Thymus (tissue), 11 donors: ENCODE data around the gene PTPN9. TPM values are rescaled to one million over a fixed set of nuclear protein-coding genes. Genes with fewer than 3 reads are reported as not detected.
"Not testable (repeated sequence)": the region's sequence is repeated elsewhere in the genome, so short reads cannot be mapped to it uniquely, and the experiment has no call there.

Experiments used
- DNase-seq, 9 donors: peaks; one replicate each; pipeline ENCODE4 v3.0.0-alpha.2; 2013; ENCODE audit warnings: low spot score in 9 of 9, low read depth in 6 of 9, missing footprints in 1 of 9
- H3K27ac ChIP-seq, 2 donors: one replicate each; pipeline ENCODE4 v1.5.1; 2013; ENCODE audit warnings: control low read depth in 1 of 2, low read depth in 1 of 2, low read length in 1 of 2, mild to moderate bottlenecking in 1 of 2, moderate library complexity in 1 of 2
- H3K27me3 ChIP-seq, 2 donors: one replicate each; pipeline ENCODE4 v1.5.1; 2013; ENCODE audit warnings: low read length in 1 of 2; ENCODE audit not compliant: control insufficient read depth in 2 of 2, insufficient read depth in 1 of 2
- H3K36me3 ChIP-seq, 2 donors: one replicate each; pipeline ENCODE4 v1.5.1; 2013; ENCODE audit warnings: low read length in 1 of 2, mild to moderate bottlenecking in 1 of 2, moderate library complexity in 1 of 2; ENCODE audit not compliant: control insufficient read depth in 2 of 2, insufficient read depth in 2 of 2
- H3K4me1 ChIP-seq, 2 donors: one replicate each; pipeline ENCODE4 v1.5.1; 2013; ENCODE audit warnings: low read length in 2 of 2; ENCODE audit not compliant: control insufficient read depth in 2 of 2, insufficient read depth in 2 of 2
- H3K4me3 ChIP-seq, 2 donors: one replicate each; pipeline ENCODE4 v1.5.1; 2013; ENCODE audit warnings: low read length in 2 of 2, control low read depth in 1 of 2, mild to moderate bottlenecking in 1 of 2
- H3K9me3 ChIP-seq, 2 donors: one replicate each; pipeline ENCODE4 v1.5.1; 2013; ENCODE audit warnings: low read length in 1 of 2, mild to moderate bottlenecking in 1 of 2; ENCODE audit not compliant: control insufficient read depth in 2 of 2, insufficient read depth in 1 of 2
- WGBS: extraction: QIAGEN DNeasy Blood & Tissue Kit; methylation state at CpG from one replicate; pipeline ENCODE4 v1.1.7; 2013; 5-methylcytosine and 5-hydroxymethylcytosine counted together
- polyA plus RNA-seq: library from polyadenylated mRNA; stranded (reverse); fragments of 200-250 nt; gene quantifications from one replicate; pipeline ENCODE4 v1.2.3, GENCODE V29; 2013
- total RNA-seq: library from RNA; stranded (reverse); fragments of 120-200 nt; gene quantifications from one replicate; pipeline ENCODE4 v1.2.4, GENCODE V29; 2013
- donor health status: healthy.

PTPN9 gene
- total and polyA plus RNA-seq, 2 donors: 12.1 to 12.3 TPM

GRCh38 chr15:75480463-75480862 lies 98.7 kb downstream of the PTPN9 start:
- H3K36me3 ChIP-seq: peaks cover 10 to 15% of the 10 kb centered on the region in 2 donors

DNA sequence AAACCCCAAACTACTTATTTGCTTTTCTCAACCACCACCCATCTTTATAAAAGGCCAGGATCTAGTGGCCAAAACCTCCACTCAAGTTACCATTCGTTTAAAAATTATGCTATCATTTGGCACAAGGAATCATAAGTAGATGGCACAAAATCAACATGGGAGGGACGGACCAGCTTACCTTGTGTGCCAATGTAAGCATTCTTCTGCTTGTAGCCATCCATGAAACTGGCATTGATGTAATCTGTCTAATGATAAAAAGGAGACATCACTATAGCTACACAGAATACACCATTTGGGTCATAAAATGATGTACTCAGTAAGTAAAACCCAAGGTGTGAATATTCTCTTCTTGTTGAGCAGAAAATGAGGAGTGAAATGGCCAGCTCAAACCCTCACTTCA lies 99.4 kb downstream of the PTPN9 start:
- Histone ChIP-seq H3K36me3 (peaks cover 13 to 15% of the 10 kb centered on the region in 2 donors), H3K9me3 (no peaks in the 10 kb centered on the region), H3K4me3 (no peak overlapping the region), H3K27me3 (no peaks in the 10 kb centered on the region), H3K27ac (no peak overlapping the region), H3K4me1 (no peaks in the 10 kb centered on the region)
- 96% methylated on average over 2 of the region's 2 CpGs for WGBS
- no peak for DNase-seq

More at GRCh38 chr15:75480463-75480862, 98.7 kb downstream of the PTPN9 start:
- H3K4me1 ChIP-seq, H3K4me3 ChIP-seq, DNase-seq, H3K27me3 ChIP-seq, H3K27ac ChIP-seq, H3K9me3 ChIP-seq: not testable (repeated sequence)
- WGBS: 98% methylated on average over 54 of the region's 54 CpGs

DNA sequence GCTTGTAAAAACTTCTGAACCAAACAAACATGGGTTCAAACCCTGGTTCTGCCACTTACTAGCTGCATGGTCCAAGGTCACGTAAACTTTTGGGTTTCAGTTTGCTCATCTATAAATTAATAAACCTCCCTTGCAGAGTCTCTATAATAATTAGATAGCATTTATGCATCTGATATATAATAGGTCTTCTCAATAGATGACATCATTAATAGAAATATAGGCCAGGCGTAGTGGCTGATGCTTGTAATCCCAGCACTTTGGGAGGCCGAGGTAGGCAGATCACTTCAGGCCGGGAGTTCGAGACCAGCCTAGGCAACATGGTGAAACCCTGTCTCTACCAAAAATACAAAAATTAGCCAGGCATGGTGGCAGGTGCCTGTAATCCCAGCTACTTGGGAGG lies 102.0 kb downstream of the PTPN9 start:
- DNase-seq, H3K27ac ChIP-seq, H3K27me3 ChIP-seq, H3K4me3 ChIP-seq, H3K4me1 ChIP-seq, H3K9me3 ChIP-seq: not testable (repeated sequence)
- WGBS: 98% methylated on average over 5 of the region's 5 CpGs
- H3K36me3 ChIP-seq: peaks cover 19 to 22% of the 10 kb centered on the region in 2 donors

DNA sequence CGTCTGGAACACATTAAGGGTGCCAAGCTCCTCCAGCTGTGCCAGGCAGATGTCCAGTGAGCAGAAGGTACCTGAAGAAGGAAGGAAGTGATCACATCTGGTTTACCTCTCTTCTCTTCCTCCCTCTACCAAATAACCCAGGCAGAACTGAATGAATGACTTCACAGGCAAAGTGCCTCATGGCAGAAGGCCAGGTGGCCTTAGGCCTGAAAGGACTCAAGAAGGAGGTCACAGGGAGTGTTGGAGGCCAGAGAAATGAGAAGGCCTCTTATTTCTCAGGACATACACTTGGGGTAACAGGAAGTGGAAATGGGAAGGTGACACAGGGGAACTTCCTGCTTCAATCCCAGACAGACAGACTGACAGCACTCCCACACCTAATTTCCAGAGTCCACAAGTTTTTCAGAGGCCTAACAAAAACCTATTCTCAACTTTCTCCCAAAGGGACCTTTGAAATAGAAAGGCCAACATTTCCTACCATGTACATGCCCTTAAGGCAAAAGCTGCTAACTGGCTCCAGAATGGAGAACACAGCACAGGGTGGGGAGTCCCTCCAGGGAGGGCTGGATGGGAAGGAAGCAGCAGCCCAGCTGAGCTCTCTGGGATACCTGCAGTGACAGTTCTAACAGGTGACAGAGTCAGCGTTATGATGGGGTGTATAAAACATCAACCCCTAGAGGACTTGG lies 110.1 kb downstream of the PTPN9 start:
- H3K27me3 ChIP-seq: no peaks in the 10 kb centered on the region
- H3K27ac ChIP-seq: no peak overlapping the region
- H3K9me3 ChIP-seq: no peaks in the 10 kb centered on the region
- no peak overlapping the region for H3K4me3 ChIP-seq
- DNase-seq: no peak
- 94% methylated on average over 2 of the region's 2 CpGs for WGBS
- no peaks in the 10 kb centered on the region for H3K4me1 ChIP-seq
- peaks cover 39 to 55% of the 10 kb centered on the region in 2 donors for H3K36me3 ChIP-seq

- H3K27me3 ChIP-seq: no peaks in the 10 kb centered on the region
- no peaks in the 10 kb centered on the region for H3K36me3 ChIP-seq
- peaks cover 0 to 9% of the 10 kb centered on the region in 2 donors for H3K4me1 ChIP-seq
- H3K27ac ChIP-seq: no peak overlapping the region
- no peak overlapping the region for H3K4me3 ChIP-seq
- DNase-seq: no peak
- peaks cover 0 to 4% of the 10 kb centered on the region in 2 donors for H3K9me3 ChIP-seq
- 99% methylated on average over 4 of the region's 4 CpGs for WGBS
Measured at GRCh38 chr15:75460646-75461045, 118.5 kb downstream of the PTPN9 start.

GRCh38 chr15:75459581-75459980 lies 119.5 kb downstream of the PTPN9 start:
- 91% methylated on average over 1 of the region's 1 CpG for WGBS

DNA sequence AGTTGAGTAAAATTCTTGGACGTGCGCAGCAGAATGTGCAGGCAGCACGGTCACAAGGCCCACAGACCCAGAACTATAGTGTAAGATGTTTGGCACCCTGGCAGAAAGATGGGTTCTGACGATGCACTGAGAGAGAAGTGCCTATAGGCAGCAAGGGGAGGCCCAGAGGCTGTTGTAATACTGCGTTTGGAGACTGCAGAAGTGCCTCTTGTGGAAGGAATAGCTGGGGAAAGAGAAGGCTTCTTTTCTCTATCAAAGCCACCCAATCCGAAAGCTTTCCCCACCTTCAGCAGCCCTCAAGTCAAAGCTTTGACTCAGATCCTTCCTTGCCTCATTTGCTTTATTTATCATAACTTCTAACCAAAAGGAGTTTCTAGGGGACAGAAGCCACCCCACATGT lies 122.4 kb downstream of the PTPN9 start:
- H3K4me3 ChIP-seq: peak overlapping the region in 1 of 2 donors; percentile 94
- DNase-seq: no peak

More at GRCh38 chr15:75459581-75459980, 119.5 kb downstream of the PTPN9 start:
- peak overlapping the region in 1 of 2 donors; percentile 13 for H3K27ac ChIP-seq
- H3K4me1 ChIP-seq: peaks cover 0 to 9% of the 10 kb centered on the region in 2 donors
- no peak for DNase-seq
- peaks cover 0 to 4% of the 10 kb centered on the region in 2 donors for H3K9me3 ChIP-seq
- H3K36me3 ChIP-seq: no peaks in the 10 kb centered on the region
- H3K4me3 ChIP-seq: no peak overlapping the region
- H3K27me3 ChIP-seq: no peaks in the 10 kb centered on the region

DNA sequence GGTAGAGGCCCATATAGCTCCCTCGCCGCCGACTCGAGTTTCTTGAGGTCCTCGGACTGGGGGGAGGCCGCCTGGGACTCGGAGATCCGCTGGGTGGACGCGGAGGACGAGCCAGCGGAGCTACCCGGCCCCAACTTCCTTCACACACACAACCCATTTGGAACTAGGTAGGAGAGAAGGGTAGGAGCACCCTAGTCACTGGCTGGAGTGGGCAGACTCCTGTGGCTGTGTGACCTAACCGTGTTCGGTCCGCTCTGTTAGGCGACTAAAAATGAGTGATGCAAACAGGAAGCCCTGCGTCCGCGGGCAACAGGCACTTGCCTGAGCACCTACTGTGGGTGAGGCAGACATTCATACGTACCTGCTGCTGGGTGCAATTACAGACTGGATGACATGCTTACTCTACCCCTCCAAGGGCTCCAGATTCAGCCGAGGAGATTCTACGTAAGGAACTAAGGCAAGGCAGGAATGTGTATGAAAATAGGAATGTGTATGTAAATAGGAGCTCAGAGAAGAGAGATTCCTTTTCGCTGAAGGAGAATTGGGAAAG lies 123.1 kb downstream of the PTPN9 start:
- DNase-seq: peak in 5 of 9 donors; percentile 27 to 63 (median 38)
- 5% methylated on average over 24 of the region's 24 CpGs for WGBS
- Histone ChIP-seq H3K4me1 (peaks cover 0 to 25% of the 10 kb centered on the region in 2 donors), H3K9me3 (peaks cover 0 to 4% of the 10 kb centered on the region in 2 donors), H3K27me3 (no peaks in the 10 kb centered on the region), H3K27ac (peak overlapping the region; percentile 77 to 96), H3K4me3 (peak overlapping the region; percentile 94 to 99), H3K36me3 (no peaks in the 10 kb centered on the region)

More for the DNA sequence above, 122.4 kb downstream of the PTPN9 start:
- no peaks in the 10 kb centered on the region for H3K36me3 ChIP-seq
- no peak overlapping the region for H3K27ac ChIP-seq
- H3K9me3 ChIP-seq: peaks cover 0 to 4% of the 10 kb centered on the region in 2 donors
- peaks cover 0 to 25% of the 10 kb centered on the region in 2 donors for H3K4me1 ChIP-seq
- no peaks in the 10 kb centered on the region for H3K27me3 ChIP-seq
- 88% methylated on average over 6 of the region's 6 CpGs for WGBS

DNA sequence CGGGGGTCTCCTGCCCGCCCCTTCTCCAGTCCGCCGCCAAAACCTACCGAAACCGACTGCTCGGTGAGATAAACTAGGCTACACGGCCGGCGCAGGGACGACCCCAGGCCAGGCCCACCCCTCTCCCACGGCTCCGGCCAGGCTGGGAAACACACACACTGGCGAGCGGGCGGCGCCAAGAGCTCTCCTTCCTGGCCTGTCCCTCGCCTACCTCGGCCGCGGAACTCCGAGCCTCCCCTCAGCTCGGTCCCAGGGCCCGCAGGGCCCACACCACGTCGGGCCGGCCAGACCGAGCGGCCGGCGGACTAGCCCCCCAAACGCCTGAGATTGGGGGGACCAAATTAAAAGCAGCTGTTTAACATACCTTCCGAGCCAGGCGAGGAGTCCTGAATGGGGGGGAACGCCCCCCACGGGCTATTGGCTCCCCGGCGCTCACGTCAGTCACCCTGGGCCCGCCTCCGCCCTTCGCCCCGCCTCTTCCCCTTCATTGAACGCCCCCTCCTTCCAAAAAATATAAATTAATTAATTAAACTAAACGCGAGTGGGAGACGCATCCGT lies 123.6 kb downstream of the PTPN9 start:
- no peaks in the 10 kb centered on the region for H3K27me3 ChIP-seq
- H3K4me3 ChIP-seq: peak overlapping the region; percentile 94 to 99
- DNase-seq: peak; percentile 48 to 93 (median 82)
- under 1% methylated on average over 48 of the region's 48 CpGs for WGBS
- no peaks in the 10 kb centered on the region for H3K36me3 ChIP-seq
- peaks cover 0 to 4% of the 10 kb centered on the region in 2 donors for H3K9me3 ChIP-seq
- peak overlapping the region; percentile 95 to 96 for H3K27ac ChIP-seq
- peaks cover 0 to 25% of the 10 kb centered on the region in 2 donors for H3K4me1 ChIP-seq
